ENCODE results near the gene RTP5.

RTP5 gene

DNA sequence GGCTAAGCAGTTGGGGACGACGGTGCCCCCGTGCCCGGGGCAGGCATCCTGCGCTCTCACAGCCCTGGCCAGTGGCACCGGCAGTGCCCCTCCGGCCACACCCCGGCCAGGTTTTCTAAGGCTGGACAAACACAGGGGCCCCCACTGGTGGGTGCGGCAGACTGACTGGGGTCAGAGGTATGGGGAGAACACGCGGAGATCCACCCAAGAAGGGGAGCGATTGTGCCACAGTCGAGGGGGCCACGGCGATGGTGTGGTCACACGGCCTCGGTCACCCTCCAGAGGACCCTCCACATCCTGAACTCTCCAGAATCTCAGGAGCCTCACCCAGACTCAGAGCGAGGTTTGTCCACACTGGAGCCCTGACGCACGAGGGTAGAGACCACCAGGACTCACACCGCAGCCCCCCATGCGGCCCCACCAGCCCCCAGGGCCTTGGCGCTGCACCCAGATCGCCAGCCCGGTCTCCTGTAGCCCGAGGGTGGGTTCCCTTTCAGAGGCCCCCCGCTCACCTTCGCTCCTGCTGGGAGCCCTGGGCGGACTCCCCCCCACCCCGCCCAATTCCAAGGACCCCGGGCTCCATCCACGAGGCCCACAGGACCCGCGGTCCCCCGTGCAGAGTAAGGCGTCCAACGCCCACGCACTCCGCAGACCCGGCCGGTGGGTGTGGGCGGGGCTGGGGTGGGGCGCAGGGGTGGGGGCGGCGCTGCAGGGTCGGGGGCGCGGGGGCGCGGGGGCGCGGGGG is 26.0 kb upstream of the RTP5 start:
- peak in 1 of 58 donors; percentile 39 for DNase-seq

DNA sequence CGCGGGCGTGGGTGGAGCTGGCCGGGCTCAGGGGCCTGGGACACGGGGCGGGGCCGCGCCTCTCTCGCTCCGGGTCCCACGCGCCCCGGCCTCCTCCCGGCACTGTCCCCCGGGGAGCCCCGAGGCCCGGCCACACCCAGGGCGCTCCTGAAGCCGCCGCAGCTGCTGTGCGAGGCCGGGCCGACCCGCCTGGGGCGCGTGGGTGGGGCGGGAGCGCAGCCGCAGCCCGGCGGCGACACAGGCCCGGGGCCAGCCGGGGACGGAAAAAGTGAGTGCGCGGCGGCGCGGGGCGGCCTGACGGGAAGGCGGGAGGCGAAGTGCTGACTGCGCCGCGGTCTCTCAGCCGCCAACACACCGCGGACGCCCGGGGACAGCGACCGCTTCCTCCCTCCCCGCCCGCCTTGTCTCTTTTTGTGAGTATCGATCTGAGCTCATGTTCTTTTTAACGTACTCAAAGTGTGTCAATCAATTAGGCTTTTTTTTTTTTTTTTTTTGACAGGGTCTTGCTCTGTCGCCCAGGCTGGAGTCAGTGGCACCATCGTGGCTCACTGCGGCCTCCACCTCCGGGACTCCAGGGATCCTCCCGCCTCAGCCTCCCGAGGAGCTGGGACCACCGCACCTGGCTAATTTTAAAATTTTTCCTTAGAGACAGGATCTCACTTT is 25.3 kb upstream of the RTP5 start:
- peak in 7 of 58 donors; percentile 28 to 46 (median 38) for DNase-seq

DNA sequence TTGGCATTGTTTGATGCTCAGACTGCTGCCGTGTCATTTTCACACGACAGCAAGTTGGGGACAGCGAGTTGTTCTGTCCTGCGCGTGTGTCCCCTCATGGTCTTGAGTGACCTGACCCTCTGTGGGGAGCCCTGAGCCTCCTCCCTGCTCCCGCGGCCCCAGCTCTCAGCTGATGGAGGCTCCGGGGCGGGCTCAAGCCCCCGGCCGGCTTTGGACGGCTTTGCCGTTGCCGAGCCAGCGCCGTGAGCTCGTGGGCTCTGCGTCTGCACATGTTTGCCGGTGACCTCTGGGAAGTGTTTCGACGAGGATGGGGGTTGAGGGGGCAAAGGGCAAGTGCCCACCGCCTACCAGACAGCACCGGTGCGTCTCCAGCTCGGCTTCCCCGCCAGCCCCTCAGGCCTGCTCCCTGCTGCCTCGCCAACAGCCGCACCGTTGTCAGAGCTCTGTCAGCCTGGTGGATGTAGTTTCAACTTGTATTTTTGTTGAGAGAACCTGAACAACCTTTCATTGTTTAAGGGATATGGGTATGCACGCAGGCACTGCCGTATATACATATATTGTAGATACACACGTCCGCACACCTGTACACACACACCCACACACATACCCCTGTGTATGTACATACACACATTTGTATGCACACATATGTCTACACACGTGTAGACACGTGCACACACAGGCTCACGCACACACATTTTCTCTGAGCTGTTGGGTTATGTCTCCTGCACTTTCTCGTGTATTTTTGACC is 24.5 kb upstream of the RTP5 start:
- no peak for DNase-seq

DNA sequence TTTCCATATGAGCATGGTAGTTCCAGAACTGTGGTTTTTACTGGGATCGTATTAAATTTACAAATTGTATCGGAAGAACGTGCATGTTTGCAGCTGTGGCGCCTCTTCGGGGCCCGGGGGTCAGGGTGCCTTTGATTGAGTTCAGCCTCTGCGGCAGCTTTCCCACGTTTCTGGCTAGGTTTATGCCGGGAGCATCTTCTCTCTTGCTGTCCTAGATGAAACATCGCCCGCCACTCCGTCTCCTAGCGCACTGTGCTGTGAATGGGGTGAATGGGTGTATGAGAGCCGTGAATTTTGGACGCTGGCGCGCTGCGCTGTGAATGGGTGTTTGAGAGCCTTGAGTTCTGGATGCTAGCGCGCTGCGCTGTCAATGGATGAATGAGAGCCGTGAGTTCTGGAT is 23.1 kb upstream of the RTP5 start:
- no peak for DNase-seq

DNA sequence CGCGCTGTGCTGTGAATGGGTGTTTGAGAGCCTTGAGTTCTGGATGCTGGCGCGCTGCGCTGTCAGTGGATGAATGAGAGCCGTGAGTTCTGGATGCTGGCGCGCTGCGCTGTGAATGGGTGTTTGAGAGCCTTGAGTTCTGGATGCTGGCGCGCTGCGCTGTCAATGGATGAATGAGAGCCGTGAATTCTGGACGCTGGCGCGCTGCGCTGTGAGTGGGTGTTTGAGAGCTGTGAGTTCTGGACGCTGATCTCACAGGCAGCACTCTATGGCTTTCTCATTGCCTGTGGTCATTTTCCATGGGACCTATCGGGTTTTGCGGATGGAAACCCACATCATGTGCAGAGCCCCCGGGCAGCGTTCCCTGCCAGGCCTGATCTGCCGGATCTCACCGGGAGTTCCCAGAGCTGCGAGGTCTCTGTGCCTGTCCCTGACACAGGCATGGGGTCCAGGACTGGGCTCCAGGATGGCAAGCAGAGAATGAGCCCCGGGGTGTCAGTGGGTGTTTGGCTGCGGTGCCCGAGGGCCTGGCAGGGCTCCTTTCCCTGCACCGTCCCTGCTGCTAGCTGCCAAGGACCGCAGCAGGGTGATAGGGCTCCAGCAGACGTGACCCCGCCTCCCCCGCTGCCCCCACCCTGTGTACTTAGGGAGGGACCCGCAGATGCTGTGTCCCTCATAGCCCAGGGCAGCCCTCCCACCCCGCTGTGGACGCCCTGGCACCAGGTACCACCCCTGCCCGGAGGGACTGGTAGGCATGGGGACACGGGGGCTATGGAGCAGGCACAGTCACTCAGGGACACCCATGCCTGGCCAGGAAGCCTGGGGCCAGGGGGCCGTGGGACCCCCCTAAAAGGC is 20.5 kb upstream of the RTP5 start:
- peak in 2 of 58 donors; percentile 30 to 43 for DNase-seq

DNA sequence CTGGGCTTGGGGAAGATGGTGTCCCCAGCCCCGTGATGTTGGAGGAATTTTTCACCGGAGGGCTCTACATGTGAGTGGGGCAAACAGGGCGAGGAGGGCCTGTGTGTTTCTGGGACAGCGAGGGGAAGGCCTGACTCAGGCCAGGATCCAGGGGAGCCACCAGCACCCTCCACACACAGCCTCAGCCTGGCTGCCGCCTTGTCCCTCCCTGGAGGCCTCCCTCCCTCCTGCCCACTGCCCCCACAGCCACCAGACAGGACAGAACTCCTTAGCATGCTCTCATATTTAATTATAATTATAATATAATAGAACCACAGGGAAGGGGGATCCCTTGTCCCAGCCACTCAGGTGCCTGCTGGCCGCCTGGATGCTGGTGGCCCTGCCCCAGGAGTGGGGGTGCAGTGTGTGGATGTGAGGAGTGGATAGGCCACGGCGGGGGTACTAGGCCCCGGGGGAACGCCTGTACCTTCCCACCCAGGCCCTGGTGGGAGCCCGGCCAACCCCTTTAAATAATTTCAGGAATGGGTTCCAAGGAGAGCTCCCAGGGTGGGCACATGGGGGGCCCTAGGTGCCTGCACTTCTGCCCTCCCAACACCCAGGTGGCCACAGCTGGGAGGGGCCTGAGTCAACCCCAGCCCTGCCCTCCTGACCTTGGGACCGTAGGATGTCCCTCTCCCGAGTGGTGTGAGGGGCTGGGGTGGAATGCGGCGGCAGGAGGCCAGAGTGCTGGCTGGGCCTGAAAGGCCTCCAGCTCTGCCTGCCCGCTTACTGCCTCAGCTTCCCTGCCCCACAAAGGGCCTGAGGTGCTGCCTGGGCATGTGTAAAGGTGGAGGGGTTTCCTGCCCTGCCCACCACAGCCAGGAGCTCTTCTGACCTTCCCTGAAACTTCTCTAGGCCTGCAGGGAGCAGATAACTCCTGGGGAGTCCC is 19.6 kb upstream of the RTP5 start:
- no peak for DNase-seq

DNA sequence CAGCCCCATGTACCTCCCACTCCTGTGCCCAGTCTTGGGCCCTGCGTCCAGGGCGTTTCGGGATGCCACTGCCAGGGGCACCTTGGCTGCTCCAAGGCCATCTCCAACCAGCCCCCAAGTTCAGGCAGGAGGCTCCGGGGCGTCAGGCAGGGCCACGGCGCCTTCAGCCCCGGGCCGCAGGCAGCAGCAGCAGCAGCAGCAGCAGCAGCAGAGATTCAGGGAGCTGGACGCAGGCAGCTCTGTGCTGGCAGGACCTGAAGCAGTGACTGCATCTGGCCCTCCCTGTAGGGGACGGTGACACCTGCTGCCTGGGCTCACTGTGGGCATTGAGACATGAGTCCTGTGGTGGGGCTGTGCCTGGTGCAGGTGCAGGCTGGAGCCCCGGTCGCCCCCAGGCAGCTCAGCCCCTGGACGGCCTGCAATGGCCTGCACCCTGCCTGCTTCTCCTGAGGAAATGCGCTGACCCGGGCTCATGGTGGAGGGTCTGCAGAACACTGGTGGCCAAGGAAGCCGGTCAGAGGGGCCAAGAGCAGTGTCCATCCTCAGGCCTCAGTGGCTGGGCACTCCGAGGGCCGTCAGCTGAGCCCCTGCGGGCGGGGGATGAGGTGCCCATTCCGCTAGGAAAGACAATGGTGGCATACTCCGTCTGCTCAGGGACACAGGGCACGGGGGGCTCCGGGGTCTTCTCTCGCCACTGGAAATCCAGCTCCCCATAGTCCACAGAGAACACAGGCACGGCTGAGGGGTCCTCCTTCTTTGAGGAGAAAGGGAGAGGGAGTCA is 18.8 kb upstream of the RTP5 start:
- no peak for DNase-seq

DNA sequence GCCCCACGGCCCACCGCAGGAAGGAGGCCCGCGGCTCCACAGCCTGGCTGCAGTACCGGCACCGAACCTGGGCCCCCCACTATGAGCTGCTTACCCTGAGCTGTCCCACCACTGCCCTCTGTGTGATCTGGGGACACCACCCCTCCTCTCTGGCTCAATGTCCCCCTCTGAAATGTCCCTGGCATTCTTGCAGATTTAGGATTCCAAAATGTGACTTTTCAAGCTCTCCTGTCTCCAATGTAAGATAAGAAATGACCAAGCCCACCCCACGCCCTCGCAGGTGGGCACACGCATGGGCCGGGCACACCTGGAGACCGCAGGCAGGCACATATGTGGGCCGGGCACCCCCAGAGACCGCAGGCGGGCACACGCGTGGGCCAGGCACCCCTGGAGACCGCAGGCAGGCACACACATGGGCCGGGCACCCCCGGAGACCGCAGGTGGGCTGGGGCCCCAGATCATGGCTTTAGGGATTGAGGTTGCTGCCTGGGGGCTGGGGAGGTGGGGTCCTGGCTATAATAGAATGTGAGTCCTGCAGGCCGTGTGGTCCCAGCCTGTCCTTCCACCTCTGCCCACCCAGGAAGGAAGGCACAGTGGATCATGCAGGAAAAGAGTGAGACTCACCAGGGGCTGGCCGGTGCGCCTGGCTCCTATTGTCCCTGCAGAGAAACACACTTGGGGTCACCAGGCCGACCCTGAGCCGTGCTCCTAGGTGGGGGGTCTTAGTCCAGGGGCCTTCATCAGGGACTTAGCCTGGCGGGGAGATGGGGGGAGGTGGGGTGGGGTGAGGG is 18.0 kb upstream of the RTP5 start:
- no peak for DNase-seq

DNA sequence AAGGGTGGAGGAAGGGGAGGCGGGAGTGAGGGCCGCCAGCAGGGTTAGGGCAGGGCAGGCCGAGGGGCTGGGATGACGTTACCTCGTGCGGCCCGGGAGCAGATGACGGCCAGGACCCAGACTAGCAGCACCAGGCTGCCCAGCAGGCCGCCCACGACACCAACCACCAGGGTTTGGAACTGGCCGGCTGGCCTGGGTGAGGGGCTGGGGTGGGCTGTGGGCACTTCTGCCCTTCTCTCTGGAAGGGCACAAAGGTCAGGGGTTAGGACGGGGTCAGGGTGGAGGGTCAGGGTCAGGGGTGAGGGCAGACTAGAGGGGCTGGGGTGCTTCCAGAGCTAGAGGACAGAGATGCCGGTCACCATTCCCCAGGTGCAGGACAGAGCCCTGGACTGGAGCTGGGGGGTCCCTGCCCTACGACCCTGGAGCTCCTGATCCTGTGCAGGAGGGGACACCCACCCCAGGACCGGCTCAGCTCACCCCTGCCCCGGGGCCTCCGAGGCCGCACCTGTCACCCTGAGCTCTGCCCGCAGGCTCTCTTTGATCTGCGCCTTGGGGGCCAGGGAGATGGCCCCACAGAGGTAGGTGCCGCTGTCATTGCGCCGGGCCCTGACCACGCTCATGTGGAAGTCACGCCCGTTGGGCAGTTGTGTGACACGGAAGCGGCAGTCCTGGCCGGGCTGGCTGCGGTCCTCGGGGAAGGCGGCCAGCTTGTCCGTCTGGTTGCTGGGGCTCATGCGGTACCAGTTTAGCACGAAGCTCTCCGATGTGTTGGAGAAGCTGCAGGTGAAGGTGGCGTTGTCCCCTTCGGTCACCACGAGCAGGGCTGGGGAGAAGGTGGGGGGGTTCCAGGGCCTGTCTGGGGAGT is 17.2 kb upstream of the RTP5 start:
- no peak for DNase-seq

DNA sequence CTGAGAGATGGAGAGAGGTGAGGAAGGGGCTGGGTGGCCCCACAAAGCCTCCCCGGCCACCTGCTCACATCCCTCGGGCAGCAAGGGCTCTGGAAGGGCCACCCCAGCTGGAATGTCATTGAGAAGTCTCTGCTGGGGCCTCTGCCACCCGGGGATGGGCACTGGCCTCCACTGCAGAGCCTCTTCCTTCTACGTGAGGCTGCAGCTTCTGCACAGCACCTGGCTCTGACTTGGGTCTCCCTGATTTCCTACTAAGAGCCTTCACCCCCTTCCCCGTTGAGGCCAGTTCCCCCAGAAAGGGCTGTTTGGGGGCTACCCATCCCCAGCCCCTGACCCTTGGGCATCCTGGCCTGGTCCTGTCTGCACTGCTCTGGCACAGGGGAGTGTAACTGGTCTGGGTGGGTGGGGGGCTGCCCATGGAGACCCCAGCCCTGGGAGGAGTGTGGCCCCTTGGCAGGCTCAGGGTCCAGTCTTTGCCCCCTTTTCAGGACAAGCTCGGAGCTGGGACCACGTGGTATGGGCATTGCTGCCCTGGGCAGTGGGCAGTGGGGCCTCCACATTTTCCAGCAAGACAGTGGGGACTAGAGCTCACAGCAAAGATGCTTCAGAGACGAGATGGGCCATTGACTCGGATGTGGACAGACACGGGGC is 16.4 kb upstream of the RTP5 start:
- no peak for DNase-seq

DNA sequence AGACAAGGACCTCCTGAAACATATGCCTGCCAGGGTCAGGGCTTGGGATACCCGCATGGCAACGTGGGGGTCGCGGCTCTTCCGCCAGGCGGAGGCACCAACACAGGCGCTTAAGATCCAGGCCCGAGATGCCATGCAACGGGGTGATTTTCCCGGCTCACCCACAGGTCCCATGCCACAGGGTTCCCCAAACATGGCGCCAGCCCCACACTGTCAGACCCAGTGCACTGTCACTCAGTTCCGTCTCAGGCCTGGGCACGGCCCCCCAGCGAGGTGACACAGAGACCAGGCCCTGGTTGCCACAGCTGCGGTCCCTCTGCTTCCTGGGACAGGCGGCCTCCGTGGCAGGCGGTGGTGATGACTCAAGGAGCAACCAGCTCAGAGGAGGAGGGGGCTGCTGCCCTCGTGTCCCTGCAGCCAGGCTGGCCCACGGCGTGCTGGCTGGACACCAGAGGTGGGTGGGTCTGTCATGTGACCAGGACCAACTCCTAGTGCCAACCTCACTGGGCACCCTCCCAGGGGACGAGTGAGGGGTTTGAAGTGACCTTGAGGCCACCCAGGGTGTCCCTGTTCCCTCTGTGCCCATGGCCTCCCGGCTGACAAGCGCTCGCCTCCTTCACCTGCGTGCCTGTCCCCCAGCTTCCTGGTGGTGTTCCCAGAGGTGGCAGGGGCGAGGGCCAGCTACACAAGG is 15.7 kb upstream of the RTP5 start:
- peak in 1 of 58 donors; percentile 36 for DNase-seq

DNA sequence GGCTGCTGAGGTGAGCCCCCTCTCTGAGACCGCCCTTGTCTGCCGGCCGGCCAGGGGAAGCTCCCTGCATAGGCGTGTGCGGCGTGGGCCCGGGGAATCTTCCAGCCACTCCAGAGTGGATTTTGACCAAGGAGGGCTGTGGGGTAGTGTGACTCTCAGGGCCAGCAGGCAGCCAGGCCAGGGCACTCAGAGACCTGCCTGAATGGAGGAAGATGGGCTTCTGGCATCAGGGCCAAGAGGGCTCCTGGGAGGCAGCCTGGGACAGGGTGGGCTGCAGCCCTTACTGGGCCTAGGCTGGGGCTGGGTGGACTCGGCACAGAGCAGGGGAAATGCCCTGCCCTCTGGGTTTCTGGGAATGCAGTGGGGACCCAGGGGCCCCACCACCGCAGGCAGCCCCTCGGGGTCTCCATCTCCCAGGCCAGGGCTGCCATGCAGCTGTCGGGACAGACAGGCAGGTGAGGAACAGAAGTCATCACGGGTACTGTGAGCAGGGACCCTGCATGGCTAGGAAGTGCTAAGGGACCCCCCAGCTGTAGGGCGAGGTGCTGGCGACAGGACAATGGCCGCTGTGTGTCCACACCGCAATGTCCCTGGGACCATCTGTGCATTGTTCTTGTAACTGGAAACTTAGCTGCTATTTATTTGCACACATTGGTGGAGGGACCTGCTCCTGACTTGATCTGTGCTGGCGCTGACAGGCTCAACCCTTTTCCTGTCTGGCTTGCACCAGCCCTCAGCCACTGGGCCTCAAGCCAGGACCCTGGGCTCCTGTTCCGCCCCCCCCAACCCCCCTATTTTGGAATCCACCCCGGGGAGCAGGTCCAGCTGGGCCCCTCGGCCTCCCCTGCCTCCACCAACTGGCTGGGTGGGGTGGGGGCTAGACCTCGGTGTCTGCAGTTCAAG is 14.9 kb upstream of the RTP5 start:
- no peak for DNase-seq

DNA sequence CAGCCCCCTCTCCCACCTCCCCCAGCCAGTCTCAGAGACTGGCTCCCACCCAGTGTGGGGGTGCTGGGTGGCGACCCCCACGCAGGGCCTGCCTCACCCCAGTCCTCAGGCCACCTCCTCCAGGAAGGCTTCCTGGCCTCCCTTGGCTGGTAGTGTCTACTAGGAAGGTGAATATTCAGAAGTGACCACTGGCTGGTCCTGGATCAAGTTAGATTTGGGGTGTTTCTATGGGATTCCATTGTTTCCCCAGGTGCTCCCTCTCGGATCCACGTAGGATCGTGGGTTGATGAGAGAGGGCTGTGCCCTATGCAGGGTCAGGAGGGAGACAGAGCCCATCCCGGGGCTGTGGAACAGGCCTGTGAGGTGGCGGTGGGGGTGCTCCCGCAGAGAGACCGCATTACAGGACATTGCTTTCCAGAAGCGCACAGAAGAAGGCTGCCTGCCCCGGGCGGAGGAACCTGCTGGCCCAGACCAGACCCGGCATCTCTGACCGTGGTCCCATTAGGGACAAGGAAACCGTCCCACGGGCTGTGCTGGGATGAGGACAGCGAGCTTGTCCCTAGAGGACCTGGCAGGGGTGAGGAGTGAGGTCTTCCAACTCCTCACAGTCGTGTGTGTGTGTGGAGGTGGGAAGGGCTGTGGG is 14.2 kb upstream of the RTP5 start:
- DNase-seq: no peak

DNA sequence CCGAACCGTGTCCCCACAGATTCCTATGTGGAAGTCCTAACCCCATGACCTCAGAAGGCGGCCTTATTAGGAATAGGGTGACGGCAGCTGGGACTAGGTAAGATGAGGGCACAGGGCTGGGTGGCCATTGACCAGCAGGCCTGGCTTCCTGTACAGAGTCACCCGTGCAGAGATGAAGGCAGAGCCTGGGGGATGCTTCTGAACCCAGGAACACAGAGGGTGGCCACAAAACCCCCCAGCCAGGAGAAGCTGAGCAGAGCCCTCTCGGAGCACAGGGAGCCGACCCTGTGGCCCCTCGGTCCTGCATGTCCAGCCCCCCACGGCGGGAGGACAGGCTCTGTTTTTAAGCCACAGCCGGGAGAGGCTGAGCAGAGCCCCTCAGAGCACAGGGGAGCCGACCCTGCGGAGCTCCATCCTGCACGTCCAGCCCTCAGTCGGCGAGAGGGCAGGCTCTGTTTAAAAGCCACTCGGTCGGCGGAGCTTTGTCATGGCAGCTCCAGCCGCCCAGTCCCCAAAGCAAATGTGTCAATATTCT is 13.6 kb upstream of the RTP5 start:
- no peak for DNase-seq

All from anterior cingulate cortex (tissue), 58 donors.